OCI-LY7 (cell line): Measurements from ENCODE around the gene SSU72. TPM values are rescaled to one million over a fixed set of nuclear protein-coding genes. Genes with fewer than 3 reads are reported as not detected.

Experiments
- BruUV-seq: library from RNA; stranded (reverse); fragments of 400-500 nt; replicated peaks from 2 replicates; lab custom pipeline; 2021; lab: Mats Ljungman, UMichigan
- CTCF ChIA-PET: fragments of 300-600 bp; sonication (Branson Sonifier 250); formaldehyde crosslinking; loops from one replicate; lab custom pipeline; 2022; ENCODE audit warnings: antibody characterized with exemption; ENCODE audit not compliant: unreplicated experiment; lab: Charles Lee
- POLR2A ChIA-PET: fragments of 300-600 bp; sonication (Branson Sonifier 250); formaldehyde crosslinking; loops from one replicate; lab custom pipeline; 2022; ENCODE audit warnings: antibody characterized with exemption; lab: Charles Lee
- DNase-seq: peaks from one replicate; pipeline ENCODE4 v3.0.0-alpha.2; 2015; ENCODE audit warnings: low spot score
- H2AFZ ChIP-seq: fragments of 200-600 bp; sonication (generic), shearing (Covaris generic); 2 replicates; pipeline ENCODE4 v1.6.1; 2014; ENCODE audit warnings: mild to moderate bottlenecking, antibody characterized with exemption, low read length, moderate library complexity
- H3K27ac ChIP-seq: fragments of 200-600 bp; sonication (generic); 2 replicates; pipeline ENCODE4 v1.5.1; 2014; ENCODE audit warnings: mixed run types, low read depth, mild to moderate bottlenecking, moderate library complexity, low read length, inconsistent platforms; ENCODE audit not compliant: poor library complexity, severe bottlenecking
- H3K36me3 ChIP-seq: fragments of 200-600 bp; sonication (generic); 2 replicates; pipeline ENCODE4 v1.6.1; 2014; ENCODE audit warnings: mild to moderate bottlenecking, antibody characterized with exemption, low read length, moderate library complexity, mixed read lengths; ENCODE audit not compliant: insufficient read depth
- H3K4me1 ChIP-seq: fragments of 200-600 bp; sonication (generic); 2 replicates; pipeline ENCODE4 v1.5.1; 2014; ENCODE audit warnings: mild to moderate bottlenecking, low read length; ENCODE audit not compliant: insufficient read depth, poor library complexity, severe bottlenecking
- H3K4me2 ChIP-seq: fragments of 200-600 bp; sonication (generic); 2 replicates; pipeline ENCODE4 v1.6.1; 2014; ENCODE audit warnings: mild to moderate bottlenecking, low read length
- H3K4me3 ChIP-seq: fragments of 200-600 bp; sonication (generic); 2 replicates; pipeline ENCODE4 v1.5.1; 2014; ENCODE audit warnings: mild to moderate bottlenecking, low read depth, low read length; ENCODE audit not compliant: poor library complexity, severe bottlenecking
- H3K79me2 ChIP-seq: fragments of 200-600 bp; sonication (generic); 2 replicates; pipeline ENCODE4 v1.6.1; 2016; ENCODE audit warnings: low read depth, mild to moderate bottlenecking, low read length, moderate library complexity, mixed read lengths; ENCODE audit not compliant: insufficient read depth
- H3K9me2 ChIP-seq: fragments of 200-600 bp; sonication (generic); 2 replicates; pipeline ENCODE4 v1.6.1; 2016; ENCODE audit warnings: mild to moderate bottlenecking, low read length, mixed read lengths; ENCODE audit not compliant: insufficient read depth
- H3K9me3 ChIP-seq: fragments of 200-600 bp; sonication (generic); 2 replicates; pipeline ENCODE4 v1.6.1; 2014; ENCODE audit warnings: mild to moderate bottlenecking, mixed run types, low read length, mixed read lengths
- H4K20me1 ChIP-seq: fragments of 200-600 bp; sonication (generic); 2 replicates; pipeline ENCODE4 v1.6.1; 2014; ENCODE audit warnings: mild to moderate bottlenecking, antibody characterized with exemption, low read length, moderate library complexity, mixed read lengths; ENCODE audit not compliant: insufficient read depth
- CTCF ChIP-seq: fragments of 200-600 bp; sonication (generic); conservative IDR thresholded peaks from 2 replicates; pipeline ENCODE4 v1.5.1; 2014; ENCODE audit warnings: mild to moderate bottlenecking, antibody characterized with exemption, low read length, moderate library complexity, mixed read lengths
- EZH2phosphoT487 ChIP-seq: fragments of 200-600 bp; sonication (generic); IDR thresholded peaks from 2 replicates; pipeline ENCODE4 v1.6.1; 2018; ENCODE audit warnings: low read depth, borderline replicate concordance, mild to moderate bottlenecking, mixed run types, antibody characterized with exemption, low read length, moderate library complexity, mixed read lengths
- intact Hi-C: fragments of 100-400 bp; cut with micrococcal nuclease; formaldehyde crosslinking; loops from one replicate; pipeline ENCODE4 v1.10.0; 2022; ENCODE audit not compliant: unreplicated experiment
- total RNA-seq, 2 experiments: library from RNA; depleted of rRNA in 1 of 2; stranded (reverse); fragments of >200 nt in 1 of 2; shearing (Covaris generic) in 1 of 2; gene quantifications; 2 replicates each; pipeline ENCODE4 v1.2.3, GENCODE V29; 2014 to 2022

SSU72 gene
- total RNA-seq, 2 experiments from 2014 or later, result 97.7 to 149 TPM

- no peak overlapping the region for H3K4me3 ChIP-seq
- no peak overlapping the region for H3K27ac ChIP-seq
- no peaks in the 10 kb centered on the region for H3K9me3 ChIP-seq
- H3K4me2 ChIP-seq, result no peak overlapping the region
- intact Hi-C loops, result loop anchor here (5.0 kb wide), 1 partner anchor 46 kb away; the partner anchor contains the start of gene SSU72
- H3K79me2 ChIP-seq, result peaks cover 14% of the 10 kb centered on the region; the same call in 1 of the 2 replicates
- no peaks in the 10 kb centered on the region for H3K36me3 ChIP-seq
- TF ChIP-seq CTCF (no peak), EZH2phosphoT487 (no peak)
- ChIA-PET CTCF (no interaction called here), POLR2A (no interaction called here)
- peaks cover 22% of the 10 kb centered on the region for H3K4me1 ChIP-seq
- BruUV-seq, result no TSS peak
- H3K9me2 ChIP-seq, result no peaks in the 10 kb centered on the region
- no peaks in the 10 kb centered on the region; the same call in 1 of the 2 replicates for H4K20me1 ChIP-seq
- no peak overlapping the region for H2AFZ ChIP-seq
- no peak for DNase-seq
Measured at GRCh38 chr1:1618396-1619068, 43.9 kb upstream of the SSU72 start.

DNA sequence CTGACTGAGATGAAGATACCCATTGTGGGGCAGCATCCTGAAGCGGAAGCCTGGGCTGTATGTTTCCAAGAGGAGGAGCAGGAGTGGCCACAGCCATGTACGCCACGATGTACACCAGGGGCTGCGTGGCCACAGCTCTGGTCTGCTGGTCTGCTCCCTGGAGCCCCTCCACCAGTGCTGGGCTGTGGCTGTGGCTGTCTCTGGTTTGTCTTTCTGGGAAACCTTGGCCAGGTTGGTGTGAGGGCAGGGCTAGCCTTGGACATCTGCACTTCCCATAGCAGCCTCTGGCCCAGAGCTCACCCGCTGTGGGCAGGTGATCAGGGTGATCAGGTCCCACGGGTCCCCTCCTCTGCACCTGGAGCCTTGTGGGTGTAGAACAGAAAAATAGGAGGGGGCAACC, 43.3 kb upstream of the SSU72 start:
- no TSS peak for BruUV-seq
- Histone ChIP-seq H3K9me2 (no peaks in the 10 kb centered on the region), H3K4me3 (no peak overlapping the region), H3K36me3 (no peaks in the 10 kb centered on the region), H4K20me1 (no peaks in the 10 kb centered on the region; the same call in 1 of the 2 replicates), H2AFZ (no peak overlapping the region), H3K4me2 (no peak overlapping the region), H3K9me3 (no peaks in the 10 kb centered on the region), H3K27ac (no peak overlapping the region), H3K79me2 (peaks cover 14% of the 10 kb centered on the region; the same call in 1 of the 2 replicates), H3K4me1 (peaks cover 24% of the 10 kb centered on the region)
- DNase-seq, result no peak
- ChIA-PET CTCF (no interaction called here), POLR2A (no interaction called here)
- intact Hi-C loops, result loop anchor here (5.0 kb wide), 1 partner anchor 46 kb away; the partner anchor contains the start of gene SSU72
- TF ChIP-seq EZH2phosphoT487 (no peak), CTCF (no peak)

DNA sequence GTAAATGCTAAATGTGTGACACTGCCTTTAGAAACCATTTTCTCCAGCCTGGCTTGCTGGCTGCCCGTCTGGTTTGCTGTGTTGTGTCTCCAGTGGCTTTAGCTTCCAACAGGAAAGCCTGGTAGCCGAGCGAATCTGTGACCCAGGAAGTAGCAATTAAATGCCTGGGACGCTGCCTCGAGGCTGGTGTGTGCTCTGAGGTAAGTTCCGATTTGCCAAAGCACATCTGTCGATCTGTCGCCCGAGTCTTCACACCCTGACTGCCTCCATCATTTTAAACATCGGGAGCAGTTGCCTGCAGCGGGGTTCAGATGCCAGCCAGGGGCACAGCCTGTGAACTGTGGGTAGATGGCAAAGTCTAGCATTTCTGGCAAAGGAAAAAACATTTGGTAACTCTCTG, 42.9 kb upstream of the SSU72 start:
- no peak overlapping the region for H3K27ac ChIP-seq
- H4K20me1 ChIP-seq, result no peaks in the 10 kb centered on the region; the same call in 1 of the 2 replicates
- ChIA-PET POLR2A (no interaction called here), CTCF (no interaction called here)
- no peaks in the 10 kb centered on the region for H3K9me3 ChIP-seq
- intact Hi-C loops, result loop anchor here (5.0 kb wide), 1 partner anchor 45 kb away; the partner anchor contains the start of gene SSU72
- no peaks in the 10 kb centered on the region for H3K9me2 ChIP-seq
- H2AFZ ChIP-seq, result no peak overlapping the region
- H3K36me3 ChIP-seq, result no peaks in the 10 kb centered on the region
- H3K4me3 ChIP-seq, result no peak overlapping the region
- BruUV-seq, result no TSS peak
- no peak for DNase-seq
- TF ChIP-seq EZH2phosphoT487 (no peak), CTCF (no peak)
- H3K79me2 ChIP-seq, result peaks cover 14% of the 10 kb centered on the region; the same call in 1 of the 2 replicates
- H3K4me2 ChIP-seq, result no peak overlapping the region
- peaks cover 24% of the 10 kb centered on the region for H3K4me1 ChIP-seq
